Thymus (tissue), 11 donors: Measurements from ENCODE around the gene CLDN5. TPM values are rescaled to one million over a fixed set of nuclear protein-coding genes. Genes with fewer than 3 reads are reported as not detected.

Experiments used
- DNase-seq, 9 donors: peaks; one replicate each; pipeline ENCODE4 v3.0.0-alpha.2; 2013; ENCODE audit warnings: low spot score in 9 of 9, low read depth in 6 of 9, missing footprints in 1 of 9
- H3K27ac ChIP-seq, 2 donors: one replicate each; pipeline ENCODE4 v1.5.1; 2013; ENCODE audit warnings: control low read depth in 1 of 2, low read depth in 1 of 2, low read length in 1 of 2, mild to moderate bottlenecking in 1 of 2, moderate library complexity in 1 of 2
- H3K27me3 ChIP-seq, 2 donors: one replicate each; pipeline ENCODE4 v1.5.1; 2013; ENCODE audit warnings: low read length in 1 of 2; ENCODE audit not compliant: control insufficient read depth in 2 of 2, insufficient read depth in 1 of 2
- H3K36me3 ChIP-seq, 2 donors: one replicate each; pipeline ENCODE4 v1.5.1; 2013; ENCODE audit warnings: low read length in 1 of 2, mild to moderate bottlenecking in 1 of 2, moderate library complexity in 1 of 2; ENCODE audit not compliant: control insufficient read depth in 2 of 2, insufficient read depth in 2 of 2
- H3K4me1 ChIP-seq, 2 donors: one replicate each; pipeline ENCODE4 v1.5.1; 2013; ENCODE audit warnings: low read length in 2 of 2; ENCODE audit not compliant: control insufficient read depth in 2 of 2, insufficient read depth in 2 of 2
- H3K4me3 ChIP-seq, 2 donors: one replicate each; pipeline ENCODE4 v1.5.1; 2013; ENCODE audit warnings: low read length in 2 of 2, control low read depth in 1 of 2, mild to moderate bottlenecking in 1 of 2
- H3K9me3 ChIP-seq, 2 donors: one replicate each; pipeline ENCODE4 v1.5.1; 2013; ENCODE audit warnings: low read length in 1 of 2, mild to moderate bottlenecking in 1 of 2; ENCODE audit not compliant: control insufficient read depth in 2 of 2, insufficient read depth in 1 of 2
- WGBS: extraction: QIAGEN DNeasy Blood & Tissue Kit; methylation state at CpG from one replicate; pipeline ENCODE4 v1.1.7; 2013; 5-methylcytosine and 5-hydroxymethylcytosine counted together
- polyA plus RNA-seq: library from polyadenylated mRNA; stranded (reverse); fragments of 200-250 nt; gene quantifications from one replicate; pipeline ENCODE4 v1.2.3, GENCODE V29; 2013
- total RNA-seq: library from RNA; stranded (reverse); fragments of 120-200 nt; gene quantifications from one replicate; pipeline ENCODE4 v1.2.4, GENCODE V29; 2013
- donor health status: healthy.

CLDN5 gene
- total and polyA plus RNA-seq, 2 donors = 8.9 to 112 TPM

DNA sequence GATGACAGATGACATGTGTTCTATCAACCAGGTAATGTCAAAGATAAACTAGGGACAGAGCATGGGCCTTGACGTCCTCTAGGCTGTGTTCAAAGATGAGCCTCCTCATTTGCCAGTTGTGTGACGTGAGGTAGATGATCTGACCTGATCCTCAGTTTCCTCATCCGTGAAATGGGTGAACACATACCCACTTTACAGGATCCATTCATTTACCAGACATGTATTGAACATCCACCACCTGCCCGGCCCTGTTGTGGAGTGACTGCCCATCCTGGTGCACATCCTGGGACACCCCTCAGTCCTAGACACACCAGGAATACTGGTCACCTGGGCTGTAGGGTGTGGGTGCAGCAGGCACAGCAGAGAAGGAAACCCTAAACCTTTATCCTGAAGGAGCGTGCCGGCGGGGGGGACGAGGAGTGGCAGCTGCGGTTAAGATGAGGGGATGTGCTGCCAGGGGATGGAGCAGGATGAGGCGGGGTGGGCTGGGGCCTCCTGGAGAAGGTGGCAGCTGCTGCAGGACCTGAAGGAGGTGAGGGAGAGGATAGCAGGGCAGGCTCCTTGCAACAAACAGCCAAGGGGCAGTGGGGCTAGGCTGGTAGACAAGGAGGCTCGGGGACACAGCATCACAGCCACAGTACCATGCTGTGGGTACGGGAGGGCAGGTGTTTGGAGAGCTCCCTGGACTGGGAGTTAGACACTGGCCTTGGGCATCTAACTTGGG lies 8.4 kb downstream of the CLDN5 start:
- Histone ChIP-seq H3K9me3 (no peaks in the 10 kb centered on the region), H3K36me3 (peaks cover 17 to 44% of the 10 kb centered on the region in 2 donors), H3K4me3 (no peak overlapping the region), H3K4me1 (no peaks in the 10 kb centered on the region), H3K27ac (no peak overlapping the region), H3K27me3 (no peaks in the 10 kb centered on the region)
- 99% methylated on average over 12 of the region's 12 CpGs for WGBS
- no peak for DNase-seq

DNA sequence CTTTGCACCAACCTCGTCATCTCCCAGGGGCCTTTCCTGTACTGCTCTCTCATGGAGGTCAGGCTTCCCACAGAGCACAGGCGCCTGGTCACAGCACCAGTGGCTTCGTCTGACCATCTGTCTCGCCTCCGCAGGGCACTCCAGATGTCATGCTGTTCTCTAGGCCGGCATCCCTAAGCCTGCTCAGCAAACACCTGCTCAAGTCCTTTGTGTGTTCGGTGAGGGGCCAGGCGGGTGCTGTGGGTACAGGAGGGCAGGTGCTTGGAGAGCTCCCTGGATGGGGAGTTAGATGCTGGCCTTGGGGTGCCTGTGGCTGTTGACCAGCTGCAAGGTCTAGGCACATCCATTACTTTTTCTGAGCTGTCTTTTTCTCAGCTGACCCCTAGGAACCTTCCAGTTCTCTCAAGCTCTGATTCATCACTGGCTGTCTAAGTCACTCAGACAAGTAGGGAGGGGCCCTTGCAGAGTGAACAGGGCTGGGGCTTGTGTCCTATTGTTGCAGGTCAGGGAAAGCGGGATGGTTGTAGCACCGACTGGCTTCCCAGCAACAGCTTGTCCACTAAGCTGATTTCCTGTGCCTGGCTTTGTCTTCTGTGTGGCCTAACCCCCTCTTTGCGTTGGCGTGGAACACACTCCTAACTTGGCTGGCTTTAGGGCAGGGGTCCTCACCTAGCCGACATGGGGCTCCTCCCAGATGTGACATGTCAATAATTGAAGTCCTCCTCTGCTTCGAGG lies 9.2 kb downstream of the CLDN5 start:
- Histone ChIP-seq H3K4me1 (no peaks in the 10 kb centered on the region), H3K4me3 (no peak overlapping the region), H3K27ac (no peak overlapping the region), H3K36me3 (peaks cover 21 to 42% of the 10 kb centered on the region in 2 donors), H3K9me3 (no peaks in the 10 kb centered on the region), H3K27me3 (no peaks in the 10 kb centered on the region)
- WGBS = 58% methylated on average over 14 of the region's 14 CpGs
- no peak for DNase-seq

- H3K4me3 ChIP-seq = no peak overlapping the region
- WGBS = 75% methylated on average over 2 of the region's 2 CpGs
- H3K27me3 ChIP-seq = no peaks in the 10 kb centered on the region
- no peaks in the 10 kb centered on the region for H3K4me1 ChIP-seq
- no peaks in the 10 kb centered on the region for H3K9me3 ChIP-seq
- H3K27ac ChIP-seq = no peak overlapping the region
- no peak for DNase-seq
- peaks cover 21 to 36% of the 10 kb centered on the region in 2 donors for H3K36me3 ChIP-seq
These were observed 10.4 kb downstream of the CLDN5 start for GRCh38 chr22:19513823-19514222.

- Histone ChIP-seq H3K4me3 (no peak overlapping the region), H3K9me3 (no peaks in the 10 kb centered on the region), H3K27me3 (no peaks in the 10 kb centered on the region), H3K4me1 (no peaks in the 10 kb centered on the region), H3K36me3 (peaks cover 30 to 43% of the 10 kb centered on the region in 2 donors), H3K27ac (no peak overlapping the region)
- no peak for DNase-seq
- WGBS = 74% methylated on average over 2 of the region's 2 CpGs
These were observed 13.3 kb downstream of the CLDN5 start for GRCh38 chr22:19510919-19511341.

DNA sequence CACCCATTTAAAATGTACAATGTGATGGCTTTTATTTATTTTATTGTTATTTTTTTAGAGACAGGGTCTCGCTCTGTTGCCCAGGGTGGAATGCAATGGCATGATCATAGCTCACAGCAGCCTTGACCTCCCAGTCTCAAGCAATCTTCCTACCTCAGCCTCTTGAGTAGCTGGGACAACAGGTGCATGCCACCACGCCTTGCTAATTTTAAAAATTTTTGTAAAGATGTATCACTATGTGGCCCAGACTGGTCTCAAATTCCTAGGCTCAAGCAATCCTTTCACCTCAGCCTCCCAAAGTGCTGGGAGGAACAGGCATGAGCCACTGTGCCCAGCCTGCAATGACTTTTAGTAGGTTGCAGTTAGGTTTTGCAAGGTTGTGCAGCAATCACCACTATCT lies 14.3 kb downstream of the CLDN5 start:
- H3K36me3 ChIP-seq = peaks cover 28 to 44% of the 10 kb centered on the region in 2 donors
- H3K27me3 ChIP-seq = no peaks in the 10 kb centered on the region
- peaks cover 3 to 10% of the 10 kb centered on the region in 2 donors for H3K4me1 ChIP-seq
- no peak overlapping the region for H3K27ac ChIP-seq
- no peaks in the 10 kb centered on the region for H3K9me3 ChIP-seq
- H3K4me3 ChIP-seq = no peak overlapping the region
- WGBS = 97% methylated on average over 2 of the region's 2 CpGs
- no peak for DNase-seq

DNA sequence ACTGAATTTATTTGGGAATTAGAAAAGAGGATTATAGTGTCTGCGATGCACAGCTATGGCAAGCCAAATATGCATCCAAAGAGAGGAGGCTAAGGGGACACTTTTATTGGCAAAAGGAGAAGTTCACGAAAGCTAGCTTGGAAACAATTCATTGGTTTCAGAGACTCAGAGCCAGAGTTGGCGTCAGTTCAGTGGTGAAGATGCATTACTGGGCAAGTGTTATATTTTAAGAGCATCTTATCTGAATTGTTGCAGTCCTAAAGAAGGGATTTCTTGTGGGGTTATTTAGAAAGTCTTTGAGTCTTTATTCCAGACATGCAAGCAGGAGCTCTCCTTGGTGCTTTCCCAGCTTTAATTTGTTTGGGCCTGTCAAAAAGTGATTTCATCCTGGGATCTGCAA lies 15.0 kb downstream of the CLDN5 start:
- 96% methylated on average over 3 of the region's 3 CpGs for WGBS

GRCh38 chr22:19508024-19508776 lies 16.0 kb downstream of the CLDN5 start:
- no peak overlapping the region for H3K27ac ChIP-seq
- H3K4me1 ChIP-seq = peaks cover 3 to 11% of the 10 kb centered on the region in 2 donors
- H3K9me3 ChIP-seq = no peaks in the 10 kb centered on the region
- DNase-seq = no peak
- no peaks in the 10 kb centered on the region for H3K27me3 ChIP-seq
- H3K4me3 ChIP-seq = no peak overlapping the region
- peaks cover 28 to 40% of the 10 kb centered on the region in 2 donors for H3K36me3 ChIP-seq
- 98% methylated on average over 10 of the region's 10 CpGs for WGBS

More for the DNA sequence above, 15.0 kb downstream of the CLDN5 start:
- peaks cover 28 to 37% of the 10 kb centered on the region in 2 donors for H3K36me3 ChIP-seq
- no peaks in the 10 kb centered on the region for H3K9me3 ChIP-seq
- no peak for DNase-seq
- no peaks in the 10 kb centered on the region for H3K27me3 ChIP-seq
- H3K27ac ChIP-seq = no peak overlapping the region
- H3K4me1 ChIP-seq = peaks cover 3 to 11% of the 10 kb centered on the region in 2 donors
- no peak overlapping the region for H3K4me3 ChIP-seq

- H3K27ac ChIP-seq = no peak overlapping the region
- H3K4me3 ChIP-seq = no peak overlapping the region
- 97% methylated on average over 4 of the region's 4 CpGs for WGBS
- H3K27me3 ChIP-seq = no peaks in the 10 kb centered on the region
- DNase-seq = no peak
- peaks cover 3 to 11% of the 10 kb centered on the region in 2 donors for H3K4me1 ChIP-seq
- no peaks in the 10 kb centered on the region for H3K9me3 ChIP-seq
- H3K36me3 ChIP-seq = peaks cover 28 to 36% of the 10 kb centered on the region in 2 donors
These were observed 16.7 kb downstream of the CLDN5 start for GRCh38 chr22:19507534-19507861.

DNA sequence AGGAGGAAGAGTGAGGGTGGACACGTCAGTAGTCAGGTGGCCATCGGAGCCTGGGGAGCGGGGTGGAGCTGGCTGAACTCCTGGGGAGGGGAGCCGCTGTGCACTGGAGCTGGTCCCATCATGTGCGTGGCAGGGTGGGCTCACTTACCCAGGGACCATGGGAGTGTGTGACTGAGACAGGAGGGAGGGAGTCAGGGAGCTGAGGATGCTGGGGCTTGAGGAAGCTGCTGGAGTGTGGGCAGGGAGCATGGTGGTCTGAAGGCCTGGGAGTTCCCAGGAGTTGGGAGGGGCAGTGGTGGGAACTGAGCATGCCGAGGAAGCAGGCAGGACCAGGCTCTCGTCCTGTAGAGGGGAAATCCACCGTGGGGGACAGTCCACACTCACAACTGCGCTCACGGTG lies 18.0 kb downstream of the CLDN5 start:
- Histone ChIP-seq H3K9me3 (no peaks in the 10 kb centered on the region), H3K27ac (no peak overlapping the region), H3K27me3 (no peaks in the 10 kb centered on the region), H3K4me3 (no peak overlapping the region), H3K36me3 (peaks cover 28 to 31% of the 10 kb centered on the region in 2 donors), H3K4me1 (peaks cover 3 to 11% of the 10 kb centered on the region in 2 donors)
- DNase-seq = no peak
- 97% methylated on average over 10 of the region's 10 CpGs for WGBS
